Measurements from ENCODE around the gene NR0B1. TPM values are rescaled to one million over a fixed set of nuclear protein-coding genes. Genes with fewer than 3 reads are reported as not detected.

The NR0B1 gene
- total and polyA plus RNA-seq, 4 donors, result 0.03 TPM; not detected in 3

- ATAC-seq (ENCODE audit: insufficient read depth, low FRiP score) (no peak), DNase-seq (no peak)
- no peaks in the 10 kb centered on the region for H3K36me3 ChIP-seq (ENCODE audit: control insufficient read depth in 4 of 4, insufficient read depth in 4 of 4, low read length in 4 of 4)
- peaks cover 19 to 33% (median 30%) of the 10 kb centered on the region in 3 donors for H3K27me3 ChIP-seq (ENCODE audit: control insufficient read depth in 3 of 3, insufficient read depth in 3 of 3, low read length in 2 of 3)
- H3K9ac ChIP-seq (ENCODE audit: insufficient read depth in 1 of 2, low read length in 2 of 2), result no peak overlapping the region
- no peak overlapping the region for H3K27ac ChIP-seq (ENCODE audit: low read depth in 1 of 2, low read length in 1 of 2)
- 77 to 88% methylated on average over 1 of the region's 1 CpG for WGBS, 2 donors
- TF ChIP-seq CTCF (IDR thresholded peaks at IDR 0.05; ENCODE audit: control extremely low read depth, extremely low read depth), result no peak
- H3K4me3 ChIP-seq, result no peak overlapping the region
- H3K4me1 ChIP-seq (ENCODE audit: control insufficient read depth in 5 of 5, insufficient read depth in 5 of 5, low read length in 5 of 5), result no peaks in the 10 kb centered on the region
- H3K9me3 ChIP-seq (ENCODE audit: control insufficient read depth in 4 of 4, insufficient read depth in 3 of 4, low read length in 3 of 4), result peaks cover 0 to 10% (median 0%) of the 10 kb centered on the region in 4 donors
Observed at GRCh38 chrX:30307466-30307865, 1.7 kb downstream of the NR0B1 start.

DNA sequence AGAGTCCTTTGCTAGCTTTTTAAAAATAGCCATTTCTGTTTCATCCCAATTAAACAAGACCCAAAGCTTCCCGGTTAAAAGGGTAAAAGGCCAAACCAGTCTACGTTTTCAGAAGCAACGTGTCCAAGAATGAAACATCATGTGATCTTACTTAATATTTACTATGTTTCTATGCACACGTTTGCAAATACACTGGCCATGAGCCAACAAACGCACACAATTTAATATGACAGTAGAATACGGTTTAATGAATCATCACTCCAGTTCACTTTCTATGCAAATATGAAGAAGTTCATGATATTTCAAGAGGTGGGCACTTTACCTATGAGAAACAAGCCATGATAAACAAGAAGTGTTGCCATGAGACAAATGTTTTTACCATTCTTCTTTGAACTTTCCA lies 4.3 kb downstream of the NR0B1 start:
- Histone ChIP-seq H3K36me3 (ENCODE audit: control insufficient read depth in 4 of 4, insufficient read depth in 4 of 4, low read length in 4 of 4) (no peaks in the 10 kb centered on the region), H3K27me3 (ENCODE audit: control insufficient read depth in 3 of 3, insufficient read depth in 3 of 3, low read length in 2 of 3) (peaks cover 22 to 24% (median 23%) of the 10 kb centered on the region in 3 donors), H3K9ac (ENCODE audit: insufficient read depth in 1 of 2, low read length in 2 of 2) (no peak overlapping the region), H3K27ac (ENCODE audit: low read depth in 1 of 2, low read length in 1 of 2) (no peak overlapping the region), H3K4me3 (no peak overlapping the region), H3K4me1 (ENCODE audit: control insufficient read depth in 5 of 5, insufficient read depth in 5 of 5, low read length in 5 of 5) (peaks cover 0 to 3% (median 0%) of the 10 kb centered on the region in 5 donors), H3K9me3 (ENCODE audit: control insufficient read depth in 4 of 4, insufficient read depth in 3 of 4, low read length in 3 of 4) (peaks cover 0 to 12% (median 0%) of the 10 kb centered on the region in 4 donors)
- TF ChIP-seq CTCF (IDR thresholded peaks at IDR 0.05; ENCODE audit: control extremely low read depth, extremely low read depth), result no peak
- 55 to 81% methylated on average over 6 of the region's 6 CpGs for WGBS, 2 donors
- DNase-seq (peak in 1 of 3 donors; percentile 3), ATAC-seq (ENCODE audit: insufficient read depth, low FRiP score) (no peak)

- DNase-seq, result peak in 1 of 3 donors; percentile 35
- no peak for ATAC-seq (ENCODE audit: insufficient read depth, low FRiP score)
- TF ChIP-seq CTCF (IDR thresholded peaks at IDR 0.05; ENCODE audit: control extremely low read depth, extremely low read depth), result no peak
- 47 to 49% methylated on average over 6 of the region's 6 CpGs for WGBS, 2 donors
- Histone ChIP-seq H3K9ac (ENCODE audit: insufficient read depth in 1 of 2, low read length in 2 of 2) (no peak overlapping the region), H3K4me1 (ENCODE audit: control insufficient read depth in 5 of 5, insufficient read depth in 5 of 5, low read length in 5 of 5) (peaks cover 0 to 3% (median 0%) of the 10 kb centered on the region in 5 donors), H3K4me3 (no peak overlapping the region), H3K27me3 (ENCODE audit: control insufficient read depth in 3 of 3, insufficient read depth in 3 of 3, low read length in 2 of 3) (peaks cover 12 to 25% (median 17%) of the 10 kb centered on the region in 3 donors), H3K9me3 (ENCODE audit: control insufficient read depth in 4 of 4, insufficient read depth in 3 of 4, low read length in 3 of 4) (peaks cover 0 to 6% (median 0%) of the 10 kb centered on the region in 4 donors), H3K36me3 (ENCODE audit: control insufficient read depth in 4 of 4, insufficient read depth in 4 of 4, low read length in 4 of 4) (no peaks in the 10 kb centered on the region), H3K27ac (ENCODE audit: low read depth in 1 of 2, low read length in 1 of 2) (no peak overlapping the region)
Observed at GRCh38 chrX:30302956-30303355, 6.2 kb downstream of the NR0B1 start.

DNA sequence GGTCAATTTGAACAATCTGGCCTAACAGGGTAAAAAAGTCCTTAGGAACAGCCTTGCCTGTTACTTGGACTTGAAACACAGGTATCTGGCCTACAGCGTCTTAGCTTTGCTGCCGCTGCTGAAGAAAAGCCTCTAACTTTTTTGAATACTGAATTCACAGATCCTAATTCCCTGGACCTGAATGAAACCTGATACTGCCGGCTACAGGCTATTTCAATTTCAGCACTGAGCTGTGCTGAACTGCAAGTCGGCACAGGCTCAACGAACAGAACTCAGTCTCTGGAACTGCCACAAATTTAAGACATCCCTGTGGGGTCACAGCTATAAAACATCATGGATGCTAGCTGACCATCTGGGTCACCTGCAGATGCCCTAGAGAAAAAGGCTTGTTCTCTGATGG lies 7.2 kb downstream of the NR0B1 start:
- ATAC-seq (ENCODE audit: insufficient read depth, low FRiP score) (no peak), DNase-seq (peak in 1 of 3 donors; percentile 57)
- Histone ChIP-seq H3K27me3 (ENCODE audit: control insufficient read depth in 3 of 3, insufficient read depth in 3 of 3, low read length in 2 of 3) (peaks cover 7 to 17% (median 12%) of the 10 kb centered on the region in 3 donors), H3K27ac (ENCODE audit: low read depth in 1 of 2, low read length in 1 of 2) (no peak overlapping the region), H3K4me1 (ENCODE audit: control insufficient read depth in 5 of 5, insufficient read depth in 5 of 5, low read length in 5 of 5) (peaks cover 0 to 3% (median 0%) of the 10 kb centered on the region in 5 donors), H3K9me3 (ENCODE audit: control insufficient read depth in 4 of 4, insufficient read depth in 3 of 4, low read length in 3 of 4) (peaks cover 0 to 6% (median 0%) of the 10 kb centered on the region in 4 donors), H3K4me3 (no peak overlapping the region), H3K36me3 (ENCODE audit: control insufficient read depth in 4 of 4, insufficient read depth in 4 of 4, low read length in 4 of 4) (no peaks in the 10 kb centered on the region), H3K9ac (ENCODE audit: insufficient read depth in 1 of 2, low read length in 2 of 2) (no peak overlapping the region)
- TF ChIP-seq CTCF (IDR thresholded peaks at IDR 0.05; ENCODE audit: control extremely low read depth, extremely low read depth), result no peak
- 26 to 40% methylated on average over 5 of the region's 5 CpGs for WGBS, 2 donors
